ENCODE data around the gene CCDC78.

Gene CCDC78

DNA sequence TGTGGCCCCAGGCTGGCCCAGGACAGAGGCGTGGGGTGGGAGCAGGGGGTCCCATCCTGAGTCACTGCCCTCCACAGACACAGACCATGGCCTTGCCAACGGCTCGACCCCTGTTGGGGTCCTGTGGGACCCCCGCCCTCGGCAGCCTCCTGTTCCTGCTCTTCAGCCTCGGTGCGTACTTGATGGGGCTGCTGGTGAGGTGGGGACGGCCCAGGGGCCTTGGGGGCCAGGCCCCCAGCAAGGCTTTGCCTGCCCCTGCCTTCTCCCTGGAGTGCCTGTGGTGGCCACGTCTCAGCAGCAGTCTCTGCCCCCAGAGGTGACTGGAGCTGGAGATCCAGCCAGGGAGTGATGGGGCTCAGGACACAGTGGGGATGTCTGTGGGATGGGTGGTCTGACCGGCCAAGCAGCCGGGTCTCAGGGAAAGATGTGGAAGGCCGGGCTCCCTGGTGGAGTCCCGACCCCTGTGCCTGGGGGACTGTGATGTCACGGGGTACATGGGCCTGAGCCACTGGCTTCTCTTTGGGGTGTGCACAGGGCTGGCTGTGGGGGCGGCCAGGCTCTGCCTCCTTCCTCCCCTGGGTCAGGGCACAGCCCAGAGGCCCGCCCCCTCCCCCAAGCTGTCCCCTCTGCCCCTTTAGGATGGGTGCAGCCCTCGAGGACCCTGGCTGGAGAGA, 36.5 kb upstream of the CCDC78 start:
- TF ChIP-seq SIN3A (IDR thresholded peaks at IDR 0.05; ENCODE audit: borderline replicate concordance, insufficient read depth, low read length) (no peak), TAF1 (IDR thresholded peaks at IDR 0.05; ENCODE audit: borderline replicate concordance, insufficient read depth, low read length) (no peak), POLR2AphosphoS5 (IDR thresholded peaks at IDR 0.05; ENCODE audit: low read depth, low read length) (no peak), FOXP2 (optimal IDR thresholded peaks at IDR 0.05; ENCODE audit: borderline replicate concordance, extremely low read depth, extremely low read length, insufficient read depth) (no peak)
- TF ChIP-seq, protein P1, sequence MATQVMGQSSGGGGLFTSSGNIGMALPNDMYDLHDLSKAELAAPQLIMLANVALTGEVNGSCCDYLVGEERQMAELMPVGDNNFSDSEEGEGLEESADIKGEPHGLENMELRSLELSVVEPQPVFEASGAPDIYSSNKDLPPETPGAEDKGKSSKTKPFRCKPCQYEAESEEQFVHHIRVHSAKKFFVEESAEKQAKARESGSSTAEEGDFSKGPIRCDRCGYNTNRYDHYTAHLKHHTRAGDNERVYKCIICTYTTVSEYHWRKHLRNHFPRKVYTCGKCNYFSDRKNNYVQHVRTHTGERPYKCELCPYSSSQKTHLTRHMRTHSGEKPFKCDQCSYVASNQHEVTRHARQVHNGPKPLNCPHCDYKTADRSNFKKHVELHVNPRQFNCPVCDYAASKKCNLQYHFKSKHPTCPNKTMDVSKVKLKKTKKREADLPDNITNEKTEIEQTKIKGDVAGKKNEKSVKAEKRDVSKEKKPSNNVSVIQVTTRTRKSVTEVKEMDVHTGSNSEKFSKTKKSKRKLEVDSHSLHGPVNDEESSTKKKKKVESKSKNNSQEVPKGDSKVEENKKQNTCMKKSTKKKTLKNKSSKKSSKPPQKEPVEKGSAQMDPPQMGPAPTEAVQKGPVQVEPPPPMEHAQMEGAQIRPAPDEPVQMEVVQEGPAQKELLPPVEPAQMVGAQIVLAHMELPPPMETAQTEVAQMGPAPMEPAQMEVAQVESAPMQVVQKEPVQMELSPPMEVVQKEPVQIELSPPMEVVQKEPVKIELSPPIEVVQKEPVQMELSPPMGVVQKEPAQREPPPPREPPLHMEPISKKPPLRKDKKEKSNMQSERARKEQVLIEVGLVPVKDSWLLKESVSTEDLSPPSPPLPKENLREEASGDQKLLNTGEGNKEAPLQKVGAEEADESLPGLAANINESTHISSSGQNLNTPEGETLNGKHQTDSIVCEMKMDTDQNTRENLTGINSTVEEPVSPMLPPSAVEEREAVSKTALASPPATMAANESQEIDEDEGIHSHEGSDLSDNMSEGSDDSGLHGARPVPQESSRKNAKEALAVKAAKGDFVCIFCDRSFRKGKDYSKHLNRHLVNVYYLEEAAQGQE (IDR thresholded peaks at IDR 0.05; ENCODE audit: insufficient read depth in 1 of 2, low read depth in 2 of 2, low read length in 2 of 2): no peak

DNA sequence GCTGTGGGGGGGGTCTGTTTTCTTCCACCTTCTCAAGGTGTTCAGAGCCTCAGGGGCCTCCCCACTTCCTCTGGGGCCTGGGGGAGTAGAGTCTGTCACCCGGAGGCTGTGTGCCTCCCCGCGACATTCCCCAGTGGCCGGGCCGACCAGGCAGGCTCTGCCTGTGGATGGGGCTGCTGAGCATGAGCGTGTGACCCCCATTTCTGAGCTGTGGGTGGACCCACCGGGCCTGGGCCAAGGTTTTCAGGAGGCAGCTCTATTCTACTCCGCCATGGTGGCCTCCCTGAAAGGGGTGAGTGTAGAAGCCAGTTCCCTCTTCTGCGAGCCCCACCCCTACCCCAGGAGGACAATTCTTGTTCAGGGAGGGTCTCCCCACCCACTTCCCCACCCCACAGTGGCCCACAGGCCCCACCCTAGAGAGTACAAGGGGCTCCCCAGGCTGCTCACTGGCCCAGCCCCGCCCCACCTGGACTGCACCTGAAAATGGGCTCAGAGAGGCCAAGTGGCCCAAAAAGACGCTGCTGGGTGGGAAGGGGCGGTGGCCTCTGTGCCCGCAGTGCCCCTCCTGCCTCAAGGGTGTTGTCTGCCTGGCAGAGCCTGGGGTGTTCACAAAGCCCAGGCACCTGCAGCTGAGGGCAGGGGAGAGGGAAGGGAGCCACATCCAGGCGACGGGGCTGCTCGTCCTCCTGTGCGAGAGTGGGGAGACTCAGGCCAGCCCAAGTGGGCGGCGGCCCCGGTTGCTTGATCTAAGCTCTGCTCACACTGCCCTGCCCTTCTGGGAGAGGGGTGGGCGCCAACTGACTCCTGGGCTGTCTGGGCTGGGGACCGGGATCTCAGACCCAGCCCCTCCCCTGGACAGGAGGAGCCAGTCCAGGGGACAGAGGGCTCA, 35.6 kb upstream of the CCDC78 start:
- TF ChIP-seq SIN3A (IDR thresholded peaks at IDR 0.05; ENCODE audit: borderline replicate concordance, insufficient read depth, low read length) (no peak), POLR2AphosphoS5 (IDR thresholded peaks at IDR 0.05; ENCODE audit: low read depth, low read length) (no peak), FOXP2 (optimal IDR thresholded peaks at IDR 0.05; ENCODE audit: borderline replicate concordance, extremely low read depth, extremely low read length, insufficient read depth) (no peak)
- TF ChIP-seq, protein P1 (IDR thresholded peaks at IDR 0.05; ENCODE audit: insufficient read depth in 1 of 2, low read depth in 2 of 2, low read length in 2 of 2): no peak

DNA sequence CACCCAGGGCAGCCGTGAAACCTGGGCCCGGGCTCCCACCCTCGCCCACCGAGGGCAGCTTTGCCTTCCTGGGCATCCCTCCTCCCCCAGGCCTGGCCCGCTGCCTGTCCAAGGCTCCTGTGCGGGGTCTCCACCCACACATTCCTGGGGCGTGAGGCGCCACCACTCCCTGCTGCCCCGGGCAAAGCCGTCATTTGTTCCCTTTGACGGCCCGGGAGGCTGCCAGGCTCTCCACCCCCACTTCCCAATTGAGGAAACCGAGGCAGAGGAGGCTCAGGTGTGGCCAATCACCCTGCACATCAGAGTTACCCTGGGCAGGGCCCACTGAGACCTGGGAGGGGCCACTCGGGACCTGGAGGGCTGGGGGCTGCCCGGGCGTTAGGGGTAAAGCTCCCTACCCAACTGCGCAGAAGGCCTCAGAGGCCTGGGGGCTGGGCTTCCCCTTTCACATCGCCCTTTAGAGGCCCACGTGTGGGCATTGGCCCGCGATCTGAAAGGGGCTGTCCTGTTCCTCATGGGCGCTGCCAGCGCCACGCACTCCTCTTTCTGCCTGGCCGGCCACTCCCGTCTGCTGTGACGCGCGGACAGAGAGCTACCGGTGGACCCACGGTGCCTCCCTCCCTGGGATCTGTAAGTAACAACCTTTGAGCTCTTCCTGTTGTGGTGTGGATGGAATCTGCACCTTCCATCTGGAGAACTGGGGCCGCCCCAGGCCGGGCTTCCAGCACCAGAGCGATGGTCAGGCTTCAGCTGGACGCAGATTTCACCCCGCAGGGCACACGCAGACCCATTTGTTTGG, 34.5 kb upstream of the CCDC78 start, which contains the start of gene MSLN:
Gene MSLN, plus strand, starts transcription at position 190 of the 799 bp plus-strand sequence. CDS start 1,947 bp downstream, outside the sequence.
- TF ChIP-seq TAF1 (IDR thresholded peaks at IDR 0.05; ENCODE audit: borderline replicate concordance, insufficient read depth, low read length) (no peak), FOXP2 (optimal IDR thresholded peaks at IDR 0.05; ENCODE audit: borderline replicate concordance, extremely low read depth, extremely low read length, insufficient read depth) (no peak), SIN3A (IDR thresholded peaks at IDR 0.05; ENCODE audit: borderline replicate concordance, insufficient read depth, low read length) (no peak), POLR2AphosphoS5 (IDR thresholded peaks at IDR 0.05; ENCODE audit: low read depth, low read length) (no peak)
- TF ChIP-seq, protein P1 (IDR thresholded peaks at IDR 0.05; ENCODE audit: insufficient read depth in 1 of 2, low read depth in 2 of 2, low read length in 2 of 2): no peak

DNA sequence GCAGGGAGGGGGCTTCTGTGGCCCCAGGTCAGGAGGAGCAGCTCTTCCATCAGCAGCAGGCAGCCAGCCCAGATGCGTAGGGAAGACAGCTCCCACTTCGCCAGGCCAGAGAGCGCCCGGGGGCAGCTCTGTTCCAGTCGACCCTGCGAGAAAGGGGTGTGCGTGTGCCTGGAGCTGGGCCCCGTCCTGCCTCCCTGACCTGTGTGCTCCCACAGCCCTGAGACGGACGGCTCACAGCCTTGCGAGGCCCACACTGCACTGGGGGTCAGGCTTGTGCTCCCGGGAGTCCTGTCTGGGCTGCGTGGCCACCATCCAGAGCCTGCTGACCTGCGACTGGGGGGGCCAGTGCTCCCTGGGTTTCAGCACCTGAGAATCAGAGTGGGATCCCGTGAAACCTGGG, 33.8 kb upstream of the CCDC78 start:
- TF ChIP-seq SIN3A (IDR thresholded peaks at IDR 0.05; ENCODE audit: borderline replicate concordance, insufficient read depth, low read length) (no peak), FOXP2 (optimal IDR thresholded peaks at IDR 0.05; ENCODE audit: borderline replicate concordance, extremely low read depth, extremely low read length, insufficient read depth) (no peak), POLR2AphosphoS5 (IDR thresholded peaks at IDR 0.05; ENCODE audit: low read depth, low read length) (no peak), TAF1 (IDR thresholded peaks at IDR 0.05; ENCODE audit: borderline replicate concordance, insufficient read depth, low read length) (no peak)
- TF ChIP-seq, protein P1 (IDR thresholded peaks at IDR 0.05; ENCODE audit: insufficient read depth in 1 of 2, low read depth in 2 of 2, low read length in 2 of 2): no peak
